Measurements from ENCODE around the gene EPHB1.
"Not testable (repeated sequence)": the region's sequence is repeated elsewhere in the genome, so short reads cannot be mapped to it uniquely, and the experiment has no call there.

Gene EPHB1

GRCh38 chr3:135218782-135219181 lies 423.7 kb downstream of the EPHB1 start:
- H3K4me1 Mint-ChIP-seq, result no peaks in the 10 kb centered on the region
- H3K36me3 Mint-ChIP-seq, result no peaks in the 10 kb centered on the region
- no peaks in the 10 kb centered on the region for H3K27me3 Mint-ChIP-seq
- H3K4me3 Mint-ChIP-seq, result no peak overlapping the region
- H3K27ac Mint-ChIP-seq, result no peak overlapping the region
- H3K9me3 Mint-ChIP-seq, result no peaks in the 10 kb centered on the region

- Mint-ChIP-seq H3K4me1 (no peaks in the 10 kb centered on the region), H3K9me3 (no peaks in the 10 kb centered on the region), H3K4me3 (no peak overlapping the region), H3K36me3 (no peaks in the 10 kb centered on the region), H3K27ac (no peak overlapping the region), H3K27me3 (peaks cover 1% of the 10 kb centered on the region)
Observed at GRCh38 chr3:135224815-135225362, 429.8 kb downstream of the EPHB1 start.

- H3K27ac Mint-ChIP-seq, result no peak overlapping the region
- H3K4me3 Mint-ChIP-seq, result no peak overlapping the region
Observed at GRCh38 chr3:135226057-135226456, 431.0 kb downstream of the EPHB1 start.

DNA sequence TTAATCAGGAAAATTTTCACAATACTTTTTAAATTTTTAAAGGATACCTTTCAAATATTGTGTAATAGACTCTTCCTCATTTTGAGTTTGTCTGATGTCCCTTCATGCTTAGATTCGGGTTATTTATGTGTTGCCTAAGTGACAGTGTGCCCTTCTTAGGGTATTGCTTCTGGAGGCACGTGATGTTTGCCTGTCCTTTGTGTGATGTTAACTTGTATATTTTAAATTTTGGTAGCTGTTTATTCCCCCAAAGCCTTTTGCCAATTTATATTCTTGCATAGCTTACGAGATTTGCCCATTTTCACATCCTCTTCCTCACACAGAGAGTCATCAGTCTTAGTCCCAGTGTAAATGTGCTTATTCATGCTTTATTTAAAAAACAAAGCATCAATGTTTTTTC lies 433.1 kb downstream of the EPHB1 start:
- Mint-ChIP-seq H3K36me3 (no peaks in the 10 kb centered on the region), H3K27ac (no peak overlapping the region), H3K4me3 (no peak overlapping the region), H3K9me3 (no peaks in the 10 kb centered on the region), H3K4me1 (no peaks in the 10 kb centered on the region), H3K27me3 (peaks cover 1% of the 10 kb centered on the region)

More at GRCh38 chr3:135226057-135226456, 431.0 kb downstream of the EPHB1 start:
- Mint-ChIP-seq H3K27me3 (peaks cover 1% of the 10 kb centered on the region), H3K4me1 (no peaks in the 10 kb centered on the region), H3K36me3 (no peaks in the 10 kb centered on the region), H3K9me3 (no peaks in the 10 kb centered on the region)

- peaks cover 1% of the 10 kb centered on the region for H3K27me3 Mint-ChIP-seq
- no peaks in the 10 kb centered on the region for H3K9me3 Mint-ChIP-seq
- no peaks in the 10 kb centered on the region for H3K4me1 Mint-ChIP-seq
- no peaks in the 10 kb centered on the region for H3K36me3 Mint-ChIP-seq
- no peak overlapping the region for H3K27ac Mint-ChIP-seq
- no peak overlapping the region for H3K4me3 Mint-ChIP-seq
Observed at GRCh38 chr3:135229018-135229495, 434.0 kb downstream of the EPHB1 start.

DNA sequence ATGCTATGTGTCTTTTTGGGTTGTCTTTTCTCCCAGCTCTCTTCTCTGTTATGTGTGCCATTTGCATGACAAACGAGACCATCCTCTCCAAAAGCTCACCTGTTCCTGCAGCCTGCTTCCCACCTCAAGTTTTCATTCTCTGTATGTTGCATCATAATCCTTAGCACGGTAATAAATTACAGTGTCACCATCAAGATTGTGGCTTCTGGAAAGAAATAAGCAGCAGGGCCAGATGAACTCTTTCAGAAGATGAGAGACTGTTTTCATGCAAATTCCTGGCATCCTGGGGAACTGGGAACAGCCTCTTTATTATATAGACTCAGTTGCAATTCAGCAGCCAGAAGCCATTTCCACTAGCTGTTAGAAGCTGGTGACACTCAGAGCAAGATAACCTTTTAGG lies 436.7 kb downstream of the EPHB1 start:
- H3K9me3 Mint-ChIP-seq, result no peaks in the 10 kb centered on the region
- H3K36me3 Mint-ChIP-seq, result no peaks in the 10 kb centered on the region
- H3K27me3 Mint-ChIP-seq, result peaks cover 1% of the 10 kb centered on the region
- H3K4me3 Mint-ChIP-seq, result no peak overlapping the region
- no peak overlapping the region for H3K27ac Mint-ChIP-seq
- H3K4me1 Mint-ChIP-seq, result no peaks in the 10 kb centered on the region

DNA sequence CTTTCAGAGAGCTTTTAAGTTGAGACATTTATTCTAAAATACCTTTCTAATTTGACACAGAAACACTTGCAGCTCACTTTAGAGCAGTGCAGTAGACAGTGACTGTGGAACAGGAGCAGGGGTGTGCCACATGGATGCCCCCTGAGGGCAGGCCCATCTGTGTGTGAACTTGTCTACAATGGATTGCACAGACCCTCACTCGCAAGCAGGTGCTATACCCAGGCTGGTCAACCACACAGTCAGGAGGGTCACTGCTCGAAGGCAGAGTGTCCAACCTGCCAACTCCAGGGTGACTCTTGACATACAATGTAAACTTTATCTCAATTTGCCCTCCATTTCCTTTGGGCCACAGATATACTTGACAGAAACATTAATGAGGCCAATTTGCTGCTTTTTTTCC lies 437.2 kb downstream of the EPHB1 start:
- Mint-ChIP-seq H3K9me3 (no peaks in the 10 kb centered on the region), H3K36me3 (no peaks in the 10 kb centered on the region), H3K4me1 (no peaks in the 10 kb centered on the region), H3K27me3 (peaks cover 1% of the 10 kb centered on the region), H3K4me3 (no peak overlapping the region), H3K27ac (no peak overlapping the region)

DNA sequence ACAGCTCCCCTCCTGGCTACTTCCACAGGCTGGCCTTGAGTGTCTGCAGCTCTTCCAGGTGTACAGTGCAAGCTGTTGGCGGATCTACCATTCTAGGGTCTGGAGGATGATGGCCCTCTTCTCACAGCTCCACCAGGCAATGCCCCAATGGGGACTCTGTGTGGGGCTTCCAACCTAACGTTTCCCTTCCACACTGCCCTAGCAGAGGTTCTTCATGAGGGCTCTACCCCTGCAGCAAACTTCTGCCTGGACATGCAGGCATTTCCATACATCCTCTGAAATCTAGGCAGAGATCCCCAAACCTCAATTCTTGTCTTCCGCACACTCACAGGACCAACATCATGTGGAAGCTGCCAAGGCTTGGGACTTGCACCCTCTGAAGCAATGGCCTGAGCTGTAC lies 438.4 kb downstream of the EPHB1 start:
- H3K27ac Mint-ChIP-seq, H3K4me1 Mint-ChIP-seq, H3K9me3 Mint-ChIP-seq, H3K4me3 Mint-ChIP-seq, H3K27me3 Mint-ChIP-seq, H3K36me3 Mint-ChIP-seq: not testable (repeated sequence)

DNA sequence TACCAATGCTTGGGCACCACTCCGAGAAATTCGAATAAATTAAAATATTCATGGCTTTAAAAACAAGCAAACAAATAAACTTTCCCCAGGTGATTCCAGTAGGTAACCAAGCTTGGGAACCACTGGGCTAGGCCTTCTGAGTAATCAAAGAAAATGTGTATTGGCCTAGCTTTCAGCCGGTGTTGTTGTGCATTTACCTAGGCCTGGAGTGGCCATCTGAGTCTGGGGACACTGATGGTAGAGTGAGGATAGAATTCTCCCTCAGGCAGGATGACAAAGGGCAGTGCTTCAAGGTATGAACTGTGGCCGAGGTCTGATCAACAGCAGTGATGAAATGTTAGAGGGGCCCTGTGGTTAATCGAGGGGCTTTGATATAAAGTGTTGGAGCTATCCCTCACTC lies 440.5 kb downstream of the EPHB1 start:
- no peak overlapping the region for H3K4me3 Mint-ChIP-seq
- H3K27ac Mint-ChIP-seq, result no peak overlapping the region
- H3K27me3 Mint-ChIP-seq, result no peaks in the 10 kb centered on the region
- no peaks in the 10 kb centered on the region for H3K4me1 Mint-ChIP-seq
- no peaks in the 10 kb centered on the region for H3K9me3 Mint-ChIP-seq
- no peaks in the 10 kb centered on the region for H3K36me3 Mint-ChIP-seq

DNA sequence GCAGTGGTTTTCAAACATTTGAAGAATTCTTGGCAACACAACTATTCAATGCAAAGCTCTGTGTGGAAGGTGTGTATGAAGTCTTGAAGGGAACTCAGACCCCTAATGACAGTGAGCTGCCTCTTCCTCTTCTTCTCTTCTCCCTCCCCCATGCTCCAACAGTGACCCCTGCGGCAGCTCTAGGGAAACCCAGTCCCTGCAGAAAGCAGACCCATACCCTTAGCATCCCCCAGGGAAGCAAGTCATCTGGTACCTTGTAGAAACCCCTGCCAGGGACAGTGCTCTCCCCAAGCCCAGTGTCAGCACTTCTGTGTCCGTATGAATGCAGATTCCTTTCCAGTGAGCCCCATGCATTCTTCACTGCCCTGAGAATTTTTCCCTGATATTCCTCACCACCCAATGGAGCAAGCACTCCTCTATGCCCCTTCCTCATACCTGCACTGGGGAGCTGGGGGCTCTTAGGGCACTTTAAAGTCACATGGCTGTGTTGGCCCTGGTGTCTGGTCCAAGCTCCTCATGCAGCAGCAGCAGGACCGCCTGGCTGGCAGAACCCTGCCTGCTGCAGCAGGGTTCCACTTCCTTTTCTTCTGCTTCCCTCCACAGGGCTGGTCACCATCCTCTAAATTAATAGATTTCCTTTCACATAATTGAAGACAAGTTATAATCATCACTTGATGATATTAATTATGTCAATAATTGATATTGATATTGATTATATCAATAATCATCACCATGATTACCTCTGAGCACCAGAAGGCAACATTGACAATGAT lies 442.5 kb downstream of the EPHB1 start:
- no peak overlapping the region for H3K27ac Mint-ChIP-seq
- H3K9me3 Mint-ChIP-seq, result no peaks in the 10 kb centered on the region
- H3K36me3 Mint-ChIP-seq, result no peaks in the 10 kb centered on the region
- no peak overlapping the region for H3K4me3 Mint-ChIP-seq
- H3K4me1 Mint-ChIP-seq, result no peaks in the 10 kb centered on the region
- H3K27me3 Mint-ChIP-seq, result no peaks in the 10 kb centered on the region

DNA sequence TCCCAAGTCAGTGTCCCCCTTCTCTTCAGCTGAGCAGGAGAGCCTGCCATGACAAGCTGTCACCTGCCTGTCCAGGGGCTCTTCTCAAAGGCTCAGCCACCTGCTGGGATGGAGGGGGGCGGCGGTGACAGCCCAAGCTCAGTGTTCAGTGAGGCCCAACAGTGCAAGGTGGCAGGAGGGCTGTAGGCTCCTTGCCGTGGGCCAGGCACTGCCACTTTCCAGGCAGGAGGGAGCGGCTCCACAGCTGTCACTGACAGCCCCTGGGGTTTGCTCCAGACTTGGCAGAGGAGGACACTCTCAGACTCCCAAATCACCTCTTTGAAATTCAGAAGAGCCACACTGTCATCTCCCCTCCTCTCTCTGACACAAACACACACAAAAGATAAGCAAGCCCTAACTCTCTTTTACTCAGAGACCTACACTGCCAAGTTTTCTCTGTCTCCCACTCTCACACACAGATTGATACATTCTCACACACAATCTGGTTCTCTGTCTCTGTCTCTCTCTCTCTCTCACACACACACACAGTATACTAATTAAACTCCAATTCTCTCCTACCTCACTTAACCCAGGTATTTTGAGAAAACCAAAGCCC lies 443.3 kb downstream of the EPHB1 start:
- Mint-ChIP-seq H3K36me3 (no peaks in the 10 kb centered on the region), H3K4me3 (no peak overlapping the region), H3K27ac (no peak overlapping the region), H3K9me3 (no peaks in the 10 kb centered on the region), H3K27me3 (no peaks in the 10 kb centered on the region), H3K4me1 (no peaks in the 10 kb centered on the region)

GRCh38 chr3:135238871-135239614 lies 444.0 kb downstream of the EPHB1 start:
- H3K9me3 Mint-ChIP-seq, result no peaks in the 10 kb centered on the region
- no peak overlapping the region for H3K27ac Mint-ChIP-seq
- H3K4me3 Mint-ChIP-seq, result no peak overlapping the region
- no peaks in the 10 kb centered on the region for H3K4me1 Mint-ChIP-seq
- no peaks in the 10 kb centered on the region for H3K27me3 Mint-ChIP-seq
- H3K36me3 Mint-ChIP-seq, result no peaks in the 10 kb centered on the region

DNA sequence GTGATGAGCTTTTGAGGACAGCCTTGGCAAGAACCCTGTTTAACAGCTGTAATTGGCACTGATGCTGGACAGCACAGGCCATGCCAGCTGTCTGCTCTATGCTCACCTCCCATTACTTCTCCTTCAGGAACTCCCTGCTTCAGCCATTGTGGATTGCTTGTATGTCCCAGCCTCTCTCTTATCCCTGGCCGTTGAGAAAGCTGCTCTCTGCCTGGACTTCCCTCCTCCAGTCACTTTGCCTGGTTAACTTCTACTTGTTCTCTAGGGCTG lies 444.5 kb downstream of the EPHB1 start:
- no peaks in the 10 kb centered on the region for H3K27me3 Mint-ChIP-seq
- no peak overlapping the region for H3K27ac Mint-ChIP-seq
- H3K4me3 Mint-ChIP-seq, result no peak overlapping the region
- H3K4me1 Mint-ChIP-seq, result no peaks in the 10 kb centered on the region
- H3K9me3 Mint-ChIP-seq, result no peaks in the 10 kb centered on the region
- H3K36me3 Mint-ChIP-seq, result no peaks in the 10 kb centered on the region

DNA sequence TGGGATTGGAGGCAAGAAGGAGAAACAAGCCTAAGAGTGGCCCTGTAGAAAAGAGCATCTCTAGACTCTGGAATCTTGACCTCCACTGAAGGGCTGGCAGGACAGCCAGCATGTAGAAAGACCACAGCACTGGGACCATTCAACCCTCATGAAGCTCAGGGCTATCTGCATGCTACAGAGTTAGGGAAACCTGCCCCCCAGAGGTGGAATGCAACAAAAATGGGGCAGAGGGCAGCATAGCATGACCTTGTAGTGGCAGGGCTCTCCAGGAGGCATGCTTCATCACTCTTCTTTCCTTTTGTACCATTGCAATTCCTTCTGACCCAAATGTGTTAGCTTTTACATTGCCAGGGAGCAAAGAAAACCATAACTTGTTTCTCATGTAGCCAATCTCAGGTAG lies 445.4 kb downstream of the EPHB1 start:
- Mint-ChIP-seq H3K9me3 (no peaks in the 10 kb centered on the region), H3K4me3 (no peak overlapping the region), H3K4me1 (no peaks in the 10 kb centered on the region), H3K27me3 (no peaks in the 10 kb centered on the region), H3K36me3 (no peaks in the 10 kb centered on the region), H3K27ac (no peak overlapping the region)

DNA sequence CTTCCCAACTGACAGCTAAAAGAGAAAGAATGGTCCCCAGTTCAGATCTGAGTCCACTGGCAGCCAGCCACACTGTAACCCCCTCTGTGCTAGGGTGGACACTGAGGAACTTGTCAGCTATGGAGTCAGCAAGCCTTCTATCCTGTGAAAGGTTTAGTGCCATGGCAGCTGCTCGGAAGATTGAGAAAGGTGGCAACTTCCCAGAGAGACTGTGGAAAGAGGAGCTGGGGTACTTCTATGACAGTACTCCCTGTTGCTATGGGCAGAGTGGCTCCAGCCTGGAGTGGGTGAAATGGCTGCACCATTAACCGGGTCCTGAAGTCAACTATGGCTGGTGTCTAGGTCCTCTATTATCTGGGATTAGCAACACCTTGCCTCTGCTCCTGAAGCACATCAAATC lies 447.2 kb downstream of the EPHB1 start:
- no peak overlapping the region for H3K4me3 Mint-ChIP-seq
- H3K4me1 Mint-ChIP-seq, result no peaks in the 10 kb centered on the region
- H3K27ac Mint-ChIP-seq, result no peak overlapping the region
- H3K36me3 Mint-ChIP-seq, result no peaks in the 10 kb centered on the region
- H3K9me3 Mint-ChIP-seq, result no peaks in the 10 kb centered on the region
- no peaks in the 10 kb centered on the region for H3K27me3 Mint-ChIP-seq

DNA sequence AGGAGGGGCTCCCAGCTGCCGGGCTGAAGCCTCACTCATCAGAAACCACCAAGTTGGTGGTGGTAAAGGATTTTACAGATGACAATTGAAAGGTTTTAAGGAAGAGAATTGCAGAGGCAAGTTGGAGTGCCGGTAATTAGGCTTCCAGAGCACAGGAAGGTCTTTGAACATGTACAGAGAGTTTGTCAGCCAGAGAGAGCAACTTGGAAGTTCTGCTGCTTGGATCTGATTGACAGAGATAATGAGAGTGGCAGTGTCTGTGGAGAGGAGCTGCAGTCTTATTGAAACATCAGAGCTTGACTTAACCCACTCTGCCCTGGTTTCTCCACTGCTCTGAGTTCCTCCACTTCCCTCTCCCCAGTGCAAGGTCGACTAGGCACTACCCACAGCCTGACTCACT lies 448.6 kb downstream of the EPHB1 start:
- Mint-ChIP-seq H3K27me3 (no peaks in the 10 kb centered on the region), H3K4me1 (no peaks in the 10 kb centered on the region), H3K36me3 (no peaks in the 10 kb centered on the region), H3K9me3 (no peaks in the 10 kb centered on the region), H3K27ac (no peak overlapping the region), H3K4me3 (no peak overlapping the region)
